ENCODE data around the gene CFTR. TPM values are rescaled to one million over a fixed set of nuclear protein-coding genes. Genes with fewer than 3 reads are reported as not detected.

Gene CFTR
- total and polyA plus RNA-seq, 2 of the 8 experiments (the other 6 are each of a cell fraction or from before 2014, with no cell fraction given) = 1.2 to 1.6 TPM

DNA sequence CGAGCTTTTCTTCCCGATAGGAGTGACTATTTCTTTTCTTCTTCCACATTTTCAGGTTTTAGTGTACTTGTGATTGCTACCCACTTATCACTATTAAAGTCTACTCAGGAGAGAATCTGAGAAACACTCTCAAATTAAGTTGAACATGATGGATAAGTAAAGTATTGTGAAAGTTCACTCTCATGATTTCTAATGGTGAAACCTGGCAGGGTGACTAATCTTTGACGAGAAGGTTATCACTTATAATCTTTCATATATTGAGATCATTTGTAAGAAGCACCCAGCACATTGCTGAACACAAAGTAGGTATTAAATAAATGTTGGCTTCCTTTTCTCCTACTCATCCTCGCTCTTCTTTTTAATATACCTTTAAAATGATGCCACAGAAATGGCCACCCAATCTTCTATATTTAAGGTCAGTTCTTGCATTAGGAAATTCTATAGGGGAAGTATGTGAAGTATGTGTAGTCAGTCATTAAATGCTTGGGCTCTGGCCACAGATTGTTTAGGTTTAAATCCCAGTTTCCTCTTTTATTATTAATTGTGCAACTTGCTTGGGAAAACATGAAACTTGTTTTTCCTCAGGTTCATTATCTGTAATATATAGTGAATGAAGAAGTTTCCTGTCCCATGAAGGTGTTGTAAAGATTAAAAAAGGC is 3.1 kb upstream of the CFTR start:
- Histone ChIP-seq H4K8ac (ENCODE audit: extremely low read depth, insufficient read depth, low read length) (no peak overlapping the region), H3K23me2 (ENCODE audit: low read depth, low read length) (peaks cover 6% of the 10 kb centered on the region; the same call in 1 of the 2 replicates), H2BK12ac (ENCODE audit: low read depth, low read length) (no peak overlapping the region), H2BK120ac (replicated peaks; ENCODE audit: low read depth, low read length) (no peak overlapping the region), H3K27me3 (replicated peaks in 1 of 4; ENCODE audit: control insufficient read depth in 3 of 4, extremely low read depth in 1 of 4, insufficient read depth in 3 of 4, low read length in 3 of 4) (peaks cover 0 to 13% (median 4%) of the 10 kb centered on the region in 4 experiments; a peak in 2 of 7 replicates), H3K27ac (ENCODE audit: low read depth, low read length) (no peak overlapping the region), H3K9me3 (ENCODE audit: insufficient read depth in 2 of 2, low read depth in 1 of 2, low read length in 1 of 2) (no peaks in the 10 kb centered on the region), H3K9ac (replicated peaks in 1 of 4; ENCODE audit: extremely low read depth in 1 of 4, low read depth in 3 of 4, low read length in 3 of 4) (no peak overlapping the region), H4K5ac (ENCODE audit: insufficient read length, low read depth, low read length) (no peak overlapping the region), H3K18ac (ENCODE audit: extremely low read depth, low read length) (no peak overlapping the region), H3K4me2 (ENCODE audit: insufficient read depth in 1 of 2, low read depth in 2 of 2, low read length in 2 of 2) (no peak overlapping the region), H2AK5ac (ENCODE audit: low read depth, low read length) (no peak overlapping the region), H4K91ac (replicated peaks; ENCODE audit: insufficient read length, low read length) (no peak overlapping the region), H3K79me1 (ENCODE audit: low read depth, low read length) (no peaks in the 10 kb centered on the region), H3K4me3 (ENCODE audit: extremely low read depth in 1 of 4, insufficient read depth in 2 of 4, low read depth in 3 of 4, low read length in 4 of 4) (no peak overlapping the region), H2BK5ac (ENCODE audit: low read depth, low read length) (no peak overlapping the region), H3K79me2 (ENCODE audit: control insufficient read depth in 1 of 2, insufficient read depth in 2 of 2, low read length in 2 of 2) (no peaks in the 10 kb centered on the region), H3K56ac (replicated peaks; ENCODE audit: insufficient read length, low read depth, low read length) (no peak overlapping the region), H2BK15ac (ENCODE audit: low read length) (no peak overlapping the region), H2AFZ (ENCODE audit: low read length) (no peak overlapping the region), H4K20me1 (replicated peaks in 1 of 2; ENCODE audit: control insufficient read depth in 1 of 2, insufficient read depth in 2 of 2, low read length in 2 of 2) (no peaks in the 10 kb centered on the region), H2BK20ac (ENCODE audit: low read length) (no peak overlapping the region), H3K4me1 (replicated peaks in 1 of 4; ENCODE audit: control insufficient read depth in 3 of 4, insufficient read depth in 4 of 4, low read length in 3 of 4) (peaks cover 0 to 2% (median 0%) of the 10 kb centered on the region in 4 experiments; a peak in 2 of 7 replicates), H3K4ac (replicated peaks; ENCODE audit: insufficient read length, low read depth, low read length) (no peak overlapping the region), H3K36me3 (ENCODE audit: control insufficient read depth in 2 of 4, insufficient read depth in 4 of 4, low read length in 3 of 4) (no peaks in the 10 kb centered on the region), H3K23ac (ENCODE audit: insufficient read length) (no peak overlapping the region), H3K14ac (ENCODE audit: insufficient read length) (no peak overlapping the region)
- FAIRE-seq (no peak), DNase-seq (ENCODE audit: low read depth in 1 of 2, low spot score in 2 of 2) (no peak)
- ChIA-PET POLR2A (ENCODE audit: partially characterized antibody) (interaction anchor here (0.6 kb wide), 1 partner anchor 18 kb away, joined by 3 read pairs; no protein-coding TSS in a partner anchor), CTCF (ENCODE audit: partially characterized antibody) (interaction anchor here (1.0 to 4.4 kb wide), 3 partner anchors 17 to 239 kb away, joined by 3 to 19 read pairs (median 3); no protein-coding TSS in a partner anchor)
- 89% methylated on average over 4 of the region's 4 CpGs; no CpG with 5 or more reads in 1 of the 2 experiments for WGBS, 2 experiments (ENCODE audit: extremely low coverage in 1 of 2, insufficient coverage in 1 of 2, insufficient read length in 1 of 2, insufficient replicate concordance in 2 of 2, low coverage in 1 of 2, low lambda C conversion rate in 2 of 2, missing lambda C conversion rate in 1 of 2)
- TF ChIP-seq FOSL1 (IDR thresholded peaks at IDR 0.05; ENCODE audit: insufficient read depth, low read depth, low read length) = no peak
- TF ChIP-seq TCF12 (IDR thresholded peaks at IDR 0.05; ENCODE audit: low read depth, low read length) = no peak
- no peak for TF ChIP-seq CBX5 (IDR thresholded peaks at IDR 0.05; ENCODE audit: low read depth, low read length)
- TF ChIP-seq JUN (IDR thresholded peaks at IDR 0.05; ENCODE audit: low read depth, low read length) = no peak
- TF ChIP-seq TEAD4 (IDR thresholded peaks at IDR 0.05; ENCODE audit: low read depth, low read length) = no peak
- TF ChIP-seq, protein P1, sequence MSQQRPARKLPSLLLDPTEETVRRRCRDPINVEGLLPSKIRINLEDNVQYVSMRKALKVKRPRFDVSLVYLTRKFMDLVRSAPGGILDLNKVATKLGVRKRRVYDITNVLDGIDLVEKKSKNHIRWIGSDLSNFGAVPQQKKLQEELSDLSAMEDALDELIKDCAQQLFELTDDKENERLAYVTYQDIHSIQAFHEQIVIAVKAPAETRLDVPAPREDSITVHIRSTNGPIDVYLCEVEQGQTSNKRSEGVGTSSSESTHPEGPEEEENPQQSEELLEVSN (IDR thresholded peaks at IDR 0.05) = no peak
- no peak for TF ChIP-seq BACH1 (IDR thresholded peaks at IDR 0.05; ENCODE audit: low read length)
- no peak for TF ChIP-seq CREB1 (IDR thresholded peaks at IDR 0.05)
- no peak for TF ChIP-seq ASH2L (IDR thresholded peaks at IDR 0.05; ENCODE audit: low read length)
- no peak for TF ChIP-seq PHF8 (conservative IDR thresholded peaks at IDR 0.05; ENCODE audit: low read depth, low read length)
- TF ChIP-seq SIRT6 (IDR thresholded peaks at IDR 0.05; ENCODE audit: low read length) = no peak
- TF ChIP-seq SIX5 (IDR thresholded peaks at IDR 0.05; ENCODE audit: low read depth, low read length) = no peak
